ENCODE results near the gene ASAP3.

ASAP3 gene

DNA sequence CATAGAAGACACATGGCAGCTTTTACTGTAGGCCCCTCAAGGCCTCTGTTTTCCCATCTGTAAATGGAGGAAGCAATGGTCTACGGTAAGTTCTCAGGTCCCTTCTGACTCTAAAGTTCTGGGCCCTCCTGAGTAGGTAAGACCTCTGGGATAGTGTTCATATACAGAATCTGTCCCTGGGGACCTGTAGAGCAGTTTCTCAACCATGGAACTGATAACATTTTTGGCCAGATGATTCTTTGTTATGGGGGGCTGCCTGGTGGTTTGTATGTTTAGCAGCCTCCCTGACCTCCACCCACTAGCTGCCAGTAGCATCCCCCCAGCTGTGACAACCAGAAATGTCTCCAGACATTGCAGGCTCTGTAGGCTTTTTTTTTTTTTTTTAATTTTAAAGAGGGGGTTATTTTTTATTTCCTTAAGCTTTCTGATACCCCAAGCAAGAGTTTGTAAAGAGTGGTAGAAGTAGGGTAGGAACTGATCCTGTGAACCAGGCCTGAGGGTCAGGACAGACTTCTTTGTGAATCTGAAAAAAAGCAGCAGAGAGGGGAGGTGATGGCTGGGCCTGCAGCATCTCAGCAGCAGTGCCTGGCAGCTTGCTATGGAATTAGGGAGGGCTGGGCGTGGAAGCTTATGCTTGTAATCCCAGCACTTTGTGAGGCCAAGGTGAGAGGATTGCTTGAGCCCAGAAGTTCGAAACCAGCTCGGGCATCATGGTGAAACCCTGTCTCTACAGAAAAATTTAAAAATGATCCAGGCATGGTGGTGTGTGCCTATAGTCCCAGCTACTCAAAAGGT is 39.2 kb downstream of the ASAP3 start:
- no peak overlapping the region for H3K27ac ChIP-seq (ENCODE audit: extremely low read depth, low read depth, low read length)
- TF ChIP-seq ZNF600 (tag by site-specific recombination; IDR thresholded peaks at IDR 0.05): 0 out of 2 replicates have a peak, but pooled peaks have one; percentile 22
- TF ChIP-seq KLF8 (tag by site-specific recombination; IDR thresholded peaks at IDR 0.05): no peak
- POLR2A ChIA-PET: interaction anchor here (1.5 kb wide), 1 partner anchor 101 kb away, joined by 4 read pairs; the partner anchor contains the start of gene HNRNPR

DNA sequence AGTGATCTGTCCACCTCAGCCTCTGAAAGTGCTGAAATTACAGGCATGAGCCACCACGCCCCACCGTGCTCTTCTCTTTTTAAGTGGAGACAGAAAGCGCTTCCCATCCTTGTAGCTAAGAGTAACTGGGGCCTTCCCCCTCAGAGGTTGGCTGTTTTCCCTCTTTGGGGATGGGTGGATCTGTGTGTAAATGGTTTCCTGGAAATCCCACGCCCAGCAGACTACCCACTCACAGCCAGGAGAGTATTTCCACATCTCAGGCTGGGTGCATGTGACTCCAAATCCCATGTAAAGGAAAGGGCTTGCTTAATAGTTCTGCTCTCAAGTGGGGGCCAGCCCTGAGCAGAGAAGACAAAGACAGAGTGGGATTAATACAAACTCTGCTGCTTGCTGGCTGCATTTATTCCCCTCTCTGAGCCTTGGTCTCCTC is 39.9 kb downstream of the ASAP3 start:
- ChIA-PET CTCF (no interaction called here), POLR2A (interaction anchor here (1.5 kb wide), 1 partner anchor 100 kb away, joined by 4 read pairs; the partner anchor contains the start of gene HNRNPR)
- TF ChIP-seq EGR2 (tag by site-specific recombination; IDR thresholded peaks at IDR 0.05; ENCODE audit: low read depth) (peak; percentile 49; the same call in 1 of the 2 replicates), ZNF654 (tag by site-specific recombination; IDR thresholded peaks at IDR 0.05; ENCODE audit: low read depth) (no peak), KLF9 (tag by site-specific recombination; IDR thresholded peaks at IDR 0.05; ENCODE audit: low read depth) (no peak), KLF16 (tag by site-specific recombination; IDR thresholded peaks at IDR 0.05) (no peak), ZNF133 (tag by site-specific recombination; IDR thresholded peaks at IDR 0.05) (no peak), ZNF707 (tag by site-specific recombination; IDR thresholded peaks at IDR 0.05) (no peak), SP2 (tag by site-specific recombination; IDR thresholded peaks at IDR 0.05) (no peak), ZNF561 (tag by site-specific recombination; IDR thresholded peaks at IDR 0.05; ENCODE audit: borderline replicate concordance) (no peak), SCRT1 (tag by site-specific recombination; IDR thresholded peaks at IDR 0.05; ENCODE audit: borderline replicate concordance) (no peak), ZNF514 (tag by site-specific recombination; IDR thresholded peaks at IDR 0.05) (no peak), ZFHX2 (tag by site-specific recombination; conservative IDR thresholded peaks at IDR 0.05) (peak; percentile 62), KLF1 (tag by site-specific recombination; IDR thresholded peaks at IDR 0.05) (no peak), ZNF76 (tag by site-specific recombination; IDR thresholded peaks at IDR 0.05; ENCODE audit: borderline replicate concordance, low read depth) (no peak), ZNF37A (tag by site-specific recombination; IDR thresholded peaks at IDR 0.05) (no peak), ZSCAN16 (tag by site-specific recombination; IDR thresholded peaks at IDR 0.05) (no peak), ZNF10 (tag by site-specific recombination; IDR thresholded peaks at IDR 0.05) (no peak), ZNF837 (tag by site-specific recombination; IDR thresholded peaks at IDR 0.05) (no peak)
- Histone ChIP-seq H3K4me1 (ENCODE audit: control insufficient read depth, insufficient read depth, low read length) (no peaks in the 10 kb centered on the region), H3K4me3 (ENCODE audit: low read depth, low read length) (no peak overlapping the region), H3K9me3 (ENCODE audit: control insufficient read depth, insufficient read depth, low read depth, low read length) (no peaks in the 10 kb centered on the region), H3K27ac (ENCODE audit: extremely low read depth, low read depth, low read length) (no peak overlapping the region), H3K36me3 (ENCODE audit: control insufficient read depth in 2 of 2, insufficient read depth in 1 of 2, low read length in 2 of 2) (peaks cover 0 to 28% of the 10 kb centered on the region in 2 experiments; a peak in 1 of 3 replicates)

More for the DNA sequence above, 39.2 kb downstream of the ASAP3 start:
- no peaks in the 10 kb centered on the region for H3K4me1 ChIP-seq (ENCODE audit: control insufficient read depth, insufficient read depth, low read length)
- H3K9me3 ChIP-seq (ENCODE audit: control insufficient read depth, insufficient read depth, low read depth, low read length): no peaks in the 10 kb centered on the region
- no peak overlapping the region for H3K4me3 ChIP-seq (ENCODE audit: low read depth, low read length)
- CTCF ChIA-PET: interaction anchor here (2.5 kb wide), 1 partner anchor 52 kb away, joined by 11 read pairs; no protein-coding TSS in a partner anchor
- peaks cover 0 to 30% of the 10 kb centered on the region in 2 experiments; a peak in 1 of 3 replicates for H3K36me3 ChIP-seq (ENCODE audit: control insufficient read depth in 2 of 2, insufficient read depth in 1 of 2, low read length in 2 of 2)

DNA sequence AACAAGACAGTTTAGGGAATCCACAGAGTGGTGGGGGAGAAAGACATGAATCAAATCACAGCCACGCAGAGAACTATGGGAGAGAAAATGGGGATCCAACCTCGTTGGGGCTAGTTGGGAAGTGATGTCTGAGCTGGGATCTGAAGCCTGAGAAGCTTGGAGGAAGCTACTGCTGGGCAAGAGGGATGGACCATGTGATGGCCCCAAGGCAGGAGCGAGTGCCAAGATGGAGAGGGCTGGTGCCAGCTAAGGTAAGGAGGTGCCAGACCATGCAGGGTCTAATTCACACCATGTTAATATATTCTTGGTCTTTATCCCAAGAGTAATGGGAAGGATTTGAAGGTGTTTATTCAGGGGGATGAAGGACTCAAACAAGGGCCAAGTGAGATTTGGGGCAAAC is 41.2 kb downstream of the ASAP3 start:
- H3K27ac ChIP-seq (ENCODE audit: extremely low read depth, low read depth, low read length): no peak overlapping the region
- CTCF ChIA-PET: interaction anchor here (1.1 kb wide), 1 partner anchor 9 kb away, joined by 3 read pairs; no protein-coding TSS in a partner anchor
- H3K4me3 ChIP-seq (ENCODE audit: low read depth, low read length): no peak overlapping the region
- peaks cover 0 to 37% of the 10 kb centered on the region in 2 experiments; a peak in 1 of 3 replicates for H3K36me3 ChIP-seq (ENCODE audit: control insufficient read depth in 2 of 2, insufficient read depth in 1 of 2, low read length in 2 of 2)
- no peaks in the 10 kb centered on the region for H3K9me3 ChIP-seq (ENCODE audit: control insufficient read depth, insufficient read depth, low read depth, low read length)
- POLR2A ChIA-PET: interaction anchor here (0.6 kb wide), 2 partner anchors 12 to 72 kb away, joined by 4 to 5 read pairs; no protein-coding TSS in a partner anchor
- H3K4me1 ChIP-seq (ENCODE audit: control insufficient read depth, insufficient read depth, low read length): no peaks in the 10 kb centered on the region
- TF ChIP-seq ZNF157 (tag by site-specific recombination; IDR thresholded peaks at IDR 0.05): no peak
- no peak for TF ChIP-seq ZNF48 (tag by site-specific recombination; IDR thresholded peaks at IDR 0.05)
- no peak for TF ChIP-seq SCRT2 (tag by site-specific recombination; IDR thresholded peaks at IDR 0.05)
- no peak for TF ChIP-seq KLF8 (tag by site-specific recombination; IDR thresholded peaks at IDR 0.05)
- no peak for TF ChIP-seq ZNF114 (tag by site-specific recombination; IDR thresholded peaks at IDR 0.05)
- no peak for TF ChIP-seq ZNF274 (IDR thresholded peaks at IDR 0.05; ENCODE audit: low read length)
- no peak for TF ChIP-seq ZNF274 (tag by site-specific recombination; IDR thresholded peaks at IDR 0.05; ENCODE audit: borderline replicate concordance)
- TF ChIP-seq, protein P1, sequence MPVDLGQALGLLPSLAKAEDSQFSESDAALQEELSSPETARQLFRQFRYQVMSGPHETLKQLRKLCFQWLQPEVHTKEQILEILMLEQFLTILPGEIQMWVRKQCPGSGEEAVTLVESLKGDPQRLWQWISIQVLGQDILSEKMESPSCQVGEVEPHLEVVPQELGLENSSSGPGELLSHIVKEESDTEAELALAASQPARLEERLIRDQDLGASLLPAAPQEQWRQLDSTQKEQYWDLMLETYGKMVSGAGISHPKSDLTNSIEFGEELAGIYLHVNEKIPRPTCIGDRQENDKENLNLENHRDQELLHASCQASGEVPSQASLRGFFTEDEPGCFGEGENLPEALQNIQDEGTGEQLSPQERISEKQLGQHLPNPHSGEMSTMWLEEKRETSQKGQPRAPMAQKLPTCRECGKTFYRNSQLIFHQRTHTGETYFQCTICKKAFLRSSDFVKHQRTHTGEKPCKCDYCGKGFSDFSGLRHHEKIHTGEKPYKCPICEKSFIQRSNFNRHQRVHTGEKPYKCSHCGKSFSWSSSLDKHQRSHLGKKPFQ (tag by site-specific recombination; IDR thresholded peaks at IDR 0.05): no peak
- no peak for TF ChIP-seq ZNF501 (tag by site-specific recombination; IDR thresholded peaks at IDR 0.05)
- no peak for TF ChIP-seq AEBP2 (tag by site-specific recombination; IDR thresholded peaks at IDR 0.05; ENCODE audit: borderline replicate concordance)
- TF ChIP-seq ZNF354C (tag by site-specific recombination; IDR thresholded peaks at IDR 0.05; ENCODE audit: borderline replicate concordance, low read depth): no peak
- TF ChIP-seq ZNF626 (tag by site-specific recombination; IDR thresholded peaks at IDR 0.05): no peak
- TF ChIP-seq ZNF404 (tag by site-specific recombination; IDR thresholded peaks at IDR 0.05): no peak
